ENCODE data around the gene AKNAD1.

DNA sequence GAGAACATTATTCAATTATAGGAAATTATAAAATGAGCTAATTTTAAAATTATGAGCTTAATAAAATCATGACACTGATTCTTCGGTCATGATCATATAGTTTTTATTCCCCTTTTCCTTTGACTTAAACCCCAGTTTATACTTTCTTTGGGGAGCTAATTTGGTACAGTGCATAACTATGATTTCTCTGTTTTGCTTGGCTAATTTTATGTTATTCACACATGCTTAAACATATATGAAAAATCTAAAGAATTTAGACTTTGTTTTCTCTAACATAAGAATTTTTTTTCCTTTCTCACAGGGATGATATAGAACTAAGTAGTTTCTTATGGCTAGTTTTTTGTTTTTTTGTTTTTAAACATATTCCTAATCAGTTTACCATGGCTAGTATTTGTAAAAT lies 57.9 kb downstream of the AKNAD1 start:
- no peak for TF ChIP-seq GZF1 (CRISPR knock-in tag; IDR thresholded peaks at IDR 0.05)
- TF ChIP-seq XBP1 (CRISPR knock-in tag; IDR thresholded peaks at IDR 0.05), result no peak
- no peak for TF ChIP-seq ZC3H4 (CRISPR knock-in tag; IDR thresholded peaks at IDR 0.05; ENCODE audit: borderline replicate concordance)
- no peak for TF ChIP-seq POLR2A (IDR thresholded peaks at IDR 0.05; ENCODE audit: insufficient read depth in 1 of 2, low read depth in 2 of 2, low read length in 2 of 2)
- no peak for TF ChIP-seq NBN (conservative IDR thresholded peaks at IDR 0.05)
- TF ChIP-seq, protein P1, sequence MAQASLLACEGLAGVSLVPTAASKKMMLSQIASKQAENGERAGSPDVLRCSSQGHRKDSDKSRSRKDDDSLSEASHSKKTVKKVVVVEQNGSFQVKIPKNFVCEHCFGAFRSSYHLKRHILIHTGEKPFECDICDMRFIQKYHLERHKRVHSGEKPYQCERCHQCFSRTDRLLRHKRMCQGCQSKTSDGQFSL (CRISPR knock-in tag; IDR thresholded peaks at IDR 0.05), result no peak
- TF ChIP-seq RFX5 (IDR thresholded peaks at IDR 0.05; ENCODE audit: low read depth, low read length), result no peak
- no peak for TF ChIP-seq GATAD2A (CRISPR knock-in tag; IDR thresholded peaks at IDR 0.05)
- no peak for TF ChIP-seq POLR2AphosphoS5 (IDR thresholded peaks at IDR 0.05; ENCODE audit: low read depth, low read length)
- TF ChIP-seq, protein P2, sequence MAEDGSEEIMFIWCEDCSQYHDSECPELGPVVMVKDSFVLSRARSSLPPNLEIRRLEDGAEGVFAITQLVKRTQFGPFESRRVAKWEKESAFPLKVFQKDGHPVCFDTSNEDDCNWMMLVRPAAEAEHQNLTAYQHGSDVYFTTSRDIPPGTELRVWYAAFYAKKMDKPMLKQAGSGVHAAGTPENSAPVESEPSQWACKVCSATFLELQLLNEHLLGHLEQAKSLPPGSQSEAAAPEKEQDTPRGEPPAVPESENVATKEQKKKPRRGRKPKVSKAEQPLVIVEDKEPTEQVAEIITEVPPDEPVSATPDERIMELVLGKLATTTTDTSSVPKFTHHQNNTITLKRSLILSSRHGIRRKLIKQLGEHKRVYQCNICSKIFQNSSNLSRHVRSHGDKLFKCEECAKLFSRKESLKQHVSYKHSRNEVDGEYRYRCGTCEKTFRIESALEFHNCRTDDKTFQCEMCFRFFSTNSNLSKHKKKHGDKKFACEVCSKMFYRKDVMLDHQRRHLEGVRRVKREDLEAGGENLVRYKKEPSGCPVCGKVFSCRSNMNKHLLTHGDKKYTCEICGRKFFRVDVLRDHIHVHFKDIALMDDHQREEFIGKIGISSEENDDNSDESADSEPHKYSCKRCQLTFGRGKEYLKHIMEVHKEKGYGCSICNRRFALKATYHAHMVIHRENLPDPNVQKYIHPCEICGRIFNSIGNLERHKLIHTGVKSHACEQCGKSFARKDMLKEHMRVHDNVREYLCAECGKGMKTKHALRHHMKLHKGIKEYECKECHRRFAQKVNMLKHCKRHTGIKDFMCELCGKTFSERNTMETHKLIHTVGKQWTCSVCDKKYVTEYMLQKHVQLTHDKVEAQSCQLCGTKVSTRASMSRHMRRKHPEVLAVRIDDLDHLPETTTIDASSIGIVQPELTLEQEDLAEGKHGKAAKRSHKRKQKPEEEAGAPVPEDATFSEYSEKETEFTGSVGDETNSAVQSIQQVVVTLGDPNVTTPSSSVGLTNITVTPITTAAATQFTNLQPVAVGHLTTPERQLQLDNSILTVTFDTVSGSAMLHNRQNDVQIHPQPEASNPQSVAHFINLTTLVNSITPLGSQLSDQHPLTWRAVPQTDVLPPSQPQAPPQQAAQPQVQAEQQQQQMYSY (CRISPR knock-in tag; IDR thresholded peaks at IDR 0.05), result no peak
- TF ChIP-seq, protein P3, sequence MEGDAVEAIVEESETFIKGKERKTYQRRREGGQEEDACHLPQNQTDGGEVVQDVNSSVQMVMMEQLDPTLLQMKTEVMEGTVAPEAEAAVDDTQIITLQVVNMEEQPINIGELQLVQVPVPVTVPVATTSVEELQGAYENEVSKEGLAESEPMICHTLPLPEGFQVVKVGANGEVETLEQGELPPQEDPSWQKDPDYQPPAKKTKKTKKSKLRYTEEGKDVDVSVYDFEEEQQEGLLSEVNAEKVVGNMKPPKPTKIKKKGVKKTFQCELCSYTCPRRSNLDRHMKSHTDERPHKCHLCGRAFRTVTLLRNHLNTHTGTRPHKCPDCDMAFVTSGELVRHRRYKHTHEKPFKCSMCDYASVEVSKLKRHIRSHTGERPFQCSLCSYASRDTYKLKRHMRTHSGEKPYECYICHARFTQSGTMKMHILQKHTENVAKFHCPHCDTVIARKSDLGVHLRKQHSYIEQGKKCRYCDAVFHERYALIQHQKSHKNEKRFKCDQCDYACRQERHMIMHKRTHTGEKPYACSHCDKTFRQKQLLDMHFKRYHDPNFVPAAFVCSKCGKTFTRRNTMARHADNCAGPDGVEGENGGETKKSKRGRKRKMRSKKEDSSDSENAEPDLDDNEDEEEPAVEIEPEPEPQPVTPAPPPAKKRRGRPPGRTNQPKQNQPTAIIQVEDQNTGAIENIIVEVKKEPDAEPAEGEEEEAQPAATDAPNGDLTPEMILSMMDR (CRISPR knock-in tag; IDR thresholded peaks at IDR 0.05), result no peak
- TF ChIP-seq, protein P4, sequence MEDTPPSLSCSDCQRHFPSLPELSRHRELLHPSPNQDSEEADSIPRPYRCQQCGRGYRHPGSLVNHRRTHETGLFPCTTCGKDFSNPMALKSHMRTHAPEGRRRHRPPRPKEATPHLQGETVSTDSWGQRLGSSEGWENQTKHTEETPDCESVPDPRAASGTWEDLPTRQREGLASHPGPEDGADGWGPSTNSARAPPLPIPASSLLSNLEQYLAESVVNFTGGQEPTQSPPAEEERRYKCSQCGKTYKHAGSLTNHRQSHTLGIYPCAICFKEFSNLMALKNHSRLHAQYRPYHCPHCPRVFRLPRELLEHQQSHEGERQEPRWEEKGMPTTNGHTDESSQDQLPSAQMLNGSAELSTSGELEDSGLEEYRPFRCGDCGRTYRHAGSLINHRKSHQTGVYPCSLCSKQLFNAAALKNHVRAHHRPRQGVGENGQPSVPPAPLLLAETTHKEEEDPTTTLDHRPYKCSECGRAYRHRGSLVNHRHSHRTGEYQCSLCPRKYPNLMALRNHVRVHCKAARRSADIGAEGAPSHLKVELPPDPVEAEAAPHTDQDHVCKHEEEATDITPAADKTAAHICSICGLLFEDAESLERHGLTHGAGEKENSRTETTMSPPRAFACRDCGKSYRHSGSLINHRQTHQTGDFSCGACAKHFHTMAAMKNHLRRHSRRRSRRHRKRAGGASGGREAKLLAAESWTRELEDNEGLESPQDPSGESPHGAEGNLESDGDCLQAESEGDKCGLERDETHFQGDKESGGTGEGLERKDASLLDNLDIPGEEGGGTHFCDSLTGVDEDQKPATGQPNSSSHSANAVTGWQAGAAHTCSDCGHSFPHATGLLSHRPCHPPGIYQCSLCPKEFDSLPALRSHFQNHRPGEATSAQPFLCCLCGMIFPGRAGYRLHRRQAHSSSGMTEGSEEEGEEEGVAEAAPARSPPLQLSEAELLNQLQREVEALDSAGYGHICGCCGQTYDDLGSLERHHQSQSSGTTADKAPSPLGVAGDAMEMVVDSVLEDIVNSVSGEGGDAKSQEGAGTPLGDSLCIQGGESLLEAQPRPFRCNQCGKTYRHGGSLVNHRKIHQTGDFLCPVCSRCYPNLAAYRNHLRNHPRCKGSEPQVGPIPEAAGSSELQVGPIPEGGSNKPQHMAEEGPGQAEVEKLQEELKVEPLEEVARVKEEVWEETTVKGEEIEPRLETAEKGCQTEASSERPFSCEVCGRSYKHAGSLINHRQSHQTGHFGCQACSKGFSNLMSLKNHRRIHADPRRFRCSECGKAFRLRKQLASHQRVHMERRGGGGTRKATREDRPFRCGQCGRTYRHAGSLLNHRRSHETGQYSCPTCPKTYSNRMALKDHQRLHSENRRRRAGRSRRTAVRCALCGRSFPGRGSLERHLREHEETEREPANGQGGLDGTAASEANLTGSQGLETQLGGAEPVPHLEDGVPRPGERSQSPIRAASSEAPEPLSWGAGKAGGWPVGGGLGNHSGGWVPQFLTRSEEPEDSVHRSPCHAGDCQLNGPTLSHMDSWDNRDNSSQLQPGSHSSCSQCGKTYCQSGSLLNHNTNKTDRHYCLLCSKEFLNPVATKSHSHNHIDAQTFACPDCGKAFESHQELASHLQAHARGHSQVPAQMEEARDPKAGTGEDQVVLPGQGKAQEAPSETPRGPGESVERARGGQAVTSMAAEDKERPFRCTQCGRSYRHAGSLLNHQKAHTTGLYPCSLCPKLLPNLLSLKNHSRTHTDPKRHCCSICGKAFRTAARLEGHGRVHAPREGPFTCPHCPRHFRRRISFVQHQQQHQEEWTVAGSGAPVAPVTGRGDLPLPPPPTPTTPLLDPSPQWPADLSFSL (CRISPR knock-in tag; IDR thresholded peaks at IDR 0.05), result no peak
- TF ChIP-seq KDM5A (IDR thresholded peaks at IDR 0.05; ENCODE audit: borderline replicate concordance, low read length), result no peak
